H9 (cell line): Measurements from ENCODE around the gene PLAAT3. TPM values are rescaled to one million over a fixed set of nuclear protein-coding genes. Genes with fewer than 3 reads are reported as not detected.
A peak's percentile ranks its signal among the peaks of the same experiment; 100 is the strongest.

Experiments used
- DNase-seq: peaks from one replicate; pipeline ENCODE4 v3.0.0-alpha.2; 2017
- H2AFZ ChIP-seq: one replicate; pipeline ENCODE4 v1.6.1; 2013; ENCODE audit warnings: mild to moderate bottlenecking, low read length, control low read depth, moderate library complexity
- H2AK5ac ChIP-seq: 2 replicates; pipeline ENCODE4 v1.6.1; 2013; ENCODE audit warnings: low read length, control low read depth, mixed read lengths; ENCODE audit not compliant: insufficient read length
- H2BK120ac ChIP-seq: one replicate; pipeline ENCODE4 v1.6.1; 2013; ENCODE audit warnings: low read depth, mild to moderate bottlenecking, low read length, control low read depth, inconsistent platforms; ENCODE audit not compliant: poor library complexity, severe bottlenecking
- H2BK12ac ChIP-seq: 2 replicates; pipeline ENCODE4 v1.6.1; 2013; ENCODE audit warnings: low read length, control low read depth, mixed read lengths, low read depth; ENCODE audit not compliant: insufficient read length
- H2BK15ac ChIP-seq: 2 replicates; pipeline ENCODE4 v1.6.1; 2013; ENCODE audit warnings: low read depth, low read length, control low read depth
- H2BK20ac ChIP-seq: one replicate; pipeline ENCODE4 v1.6.1; 2013; ENCODE audit warnings: low read depth, mild to moderate bottlenecking, low read length, control low read depth, inconsistent platforms; ENCODE audit not compliant: poor library complexity, severe bottlenecking
- H2BK5ac ChIP-seq: 2 replicates; pipeline ENCODE4 v1.6.1; 2013; ENCODE audit warnings: low read length, control low read depth, mixed read lengths; ENCODE audit not compliant: insufficient read length
- H3K14ac ChIP-seq: 2 replicates; pipeline ENCODE4 v1.6.1; 2013; ENCODE audit warnings: low read length, control low read depth; ENCODE audit not compliant: insufficient read depth
- H3K18ac ChIP-seq: 2 replicates; pipeline ENCODE4 v1.6.1; 2013; ENCODE audit warnings: low read depth, mild to moderate bottlenecking, mixed read lengths, low read length, control low read depth; ENCODE audit not compliant: insufficient read length
- H3K23ac ChIP-seq: 2 replicates; pipeline ENCODE4 v1.6.1; 2013; ENCODE audit warnings: low read length, control low read depth, mixed read lengths, low read depth; ENCODE audit not compliant: insufficient read length
- H3K23me2 ChIP-seq: 2 replicates; pipeline ENCODE4 v1.6.1; 2013; ENCODE audit warnings: low read depth, mild to moderate bottlenecking, mixed read lengths, low read length, control low read depth; ENCODE audit not compliant: insufficient read length, poor library complexity, severe bottlenecking
- H3K27ac ChIP-seq: 2 replicates; pipeline ENCODE4 v1.5.1; 2013; ENCODE audit warnings: low read length, control low read depth, mixed read lengths, low read depth; ENCODE audit not compliant: insufficient read length
- H3K27me3 ChIP-seq: 2 replicates; pipeline ENCODE4 v1.6.1; 2013; ENCODE audit warnings: low read length, control low read depth, inconsistent platforms; ENCODE audit not compliant: insufficient read depth
- H3K4ac ChIP-seq: 2 replicates; pipeline ENCODE4 v1.6.1; 2013; ENCODE audit warnings: low read depth, mild to moderate bottlenecking, control low read depth, inconsistent platforms, low read length, moderate library complexity
- H3K4me1 ChIP-seq: 2 replicates; pipeline ENCODE4 v1.6.1; 2013; ENCODE audit warnings: low read length, control low read depth, inconsistent platforms; ENCODE audit not compliant: insufficient read depth
- H3K4me2 ChIP-seq: 2 replicates; pipeline ENCODE4 v1.6.1; 2013; ENCODE audit warnings: low read length, control low read depth, mixed read lengths; ENCODE audit not compliant: insufficient read length, insufficient read depth
- H3K56ac ChIP-seq: 2 replicates; pipeline ENCODE4 v1.6.1; 2013; ENCODE audit warnings: low read depth, mild to moderate bottlenecking, mixed read lengths, low read length, control low read depth; ENCODE audit not compliant: insufficient read length
- H3K79me1 ChIP-seq: 2 replicates; pipeline ENCODE4 v1.6.1; 2013; ENCODE audit warnings: low read depth, mild to moderate bottlenecking, moderate library complexity, low read length, control low read depth, inconsistent platforms; ENCODE audit not compliant: insufficient read depth, poor library complexity, severe bottlenecking
- H3K79me2 ChIP-seq: 2 replicates; pipeline ENCODE4 v1.6.1; 2013; ENCODE audit warnings: low read length, control low read depth, inconsistent platforms; ENCODE audit not compliant: insufficient read depth
- H3K9ac ChIP-seq: 2 replicates; pipeline ENCODE4 v1.6.1; 2013; ENCODE audit warnings: low read length, control low read depth, mixed read lengths; ENCODE audit not compliant: insufficient read length; ENCODE audit errors: extremely low read depth
- H3K9me3 ChIP-seq: one replicate; pipeline ENCODE4 v1.6.1; 2013; ENCODE audit warnings: low read depth, low read length, inconsistent platforms; ENCODE audit not compliant: control insufficient read depth
- H3T11ph ChIP-seq: one replicate; pipeline ENCODE4 v1.6.1; 2013; ENCODE audit warnings: mild to moderate bottlenecking, low read length, control low read depth, inconsistent platforms
- H4K20me1 ChIP-seq: one replicate; pipeline ENCODE4 v1.6.1; 2013; ENCODE audit not compliant: control insufficient read depth, insufficient read length, insufficient read depth
- H4K5ac ChIP-seq: 2 replicates; pipeline ENCODE4 v1.6.1; 2013; ENCODE audit warnings: low read depth, mild to moderate bottlenecking, mixed read lengths, low read length, control low read depth; ENCODE audit not compliant: insufficient read length
- H4K8ac ChIP-seq: replicated peaks from 2 replicates; pipeline ENCODE4 v1.6.1; 2013; ENCODE audit warnings: low read length, control low read depth, mixed read lengths, low read depth; ENCODE audit not compliant: insufficient read length
- H4K91ac ChIP-seq: 2 replicates; pipeline ENCODE4 v1.6.1; 2013; ENCODE audit warnings: low read depth, mild to moderate bottlenecking, moderate library complexity, mixed read lengths, low read length, control low read depth; ENCODE audit not compliant: insufficient read length
- H3K27ac Mint-ChIP-seq, 3 experiments: 2 replicates in 2 of 3; 3 replicates in 1 of 3; pipeline ENCODE4 v1.8.0; 2020 to 2021; ENCODE audit warnings: mixed read lengths in 3 of 3, mild to moderate bottlenecking in 1 of 3, moderate library complexity in 1 of 3
- H3K27me3 Mint-ChIP-seq: 2 replicates; pipeline ENCODE4 v1.8.0; 2021; ENCODE audit warnings: low read depth, mild to moderate bottlenecking, moderate library complexity, mixed read lengths
- H3K36me3 Mint-ChIP-seq, 3 experiments: 2 replicates in 2 of 3; 3 replicates in 1 of 3; pipeline ENCODE4 v1.8.0; 2020 to 2021; ENCODE audit warnings: low read depth in 3 of 3, mixed read lengths in 3 of 3; ENCODE audit not compliant: insufficient read depth in 1 of 3
- H3K4me1 Mint-ChIP-seq, 2 experiments: 2 replicates each; pipeline ENCODE4 v1.8.0; 2020; ENCODE audit warnings: mixed read lengths in 2 of 2
- H3K4me3 Mint-ChIP-seq, 2 experiments: 2 replicates in 1 of 2; 3 replicates in 1 of 2; pipeline ENCODE4 v1.8.0; 2020 to 2021; ENCODE audit warnings: mild to moderate bottlenecking in 2 of 2, mixed read lengths in 2 of 2, moderate library complexity in 1 of 2
- H3K9me3 Mint-ChIP-seq, 2 experiments: 2 replicates in 1 of 2; 3 replicates in 1 of 2; pipeline ENCODE4 v1.8.0; 2020; ENCODE audit warnings: mild to moderate bottlenecking in 2 of 2, mixed read lengths in 2 of 2, moderate library complexity in 1 of 2
- CTCF ChIP-seq: fragments of 200-600 bp; sonication (generic); conservative IDR thresholded peaks from 3 replicates; pipeline ENCODE4 v1.8.0; 2021; ENCODE audit warnings: antibody characterized with exemption, mild to moderate bottlenecking
- WGBS: extraction: QIAGEN DNeasy Blood & Tissue Kit; methylation state at CpG from one replicate; pipeline ENCODE4 v1.1.7; 2013; ENCODE audit warnings: missing lambda C conversion rate, low lambda C conversion rate, mixed read lengths; ENCODE audit not compliant: insufficient read length; ENCODE audit errors: extremely low coverage; 5-methylcytosine and 5-hydroxymethylcytosine counted together
- total RNA-seq: library from RNA; stranded (reverse); gene quantifications from 2 replicates; pipeline ENCODE4 v1.2.1, GENCODE V29; 2021

PLAAT3 gene
- total RNA-seq, 1 experiment from 2014 or later: 188 TPM

GRCh38 chr11:63532799-63533475 lies 81.3 kb downstream of the PLAAT3 start:
- H3K14ac ChIP-seq: 0 out of 2 replicates have a peak overlapping the region, but pooled peaks have one; percentile 2
- no peak overlapping the region for H3T11ph ChIP-seq
- no peak overlapping the region for H3K4me2 ChIP-seq
- H2BK20ac ChIP-seq: no peak overlapping the region
- H2AFZ ChIP-seq: no peak overlapping the region
- H3K23me2 ChIP-seq: no peaks in the 10 kb centered on the region
- H2BK15ac ChIP-seq: no peak overlapping the region
- no peak overlapping the region for H2BK5ac ChIP-seq
- no peaks in the 10 kb centered on the region for H4K20me1 ChIP-seq
- H3K56ac ChIP-seq: no peak overlapping the region
- H3K27ac Mint-ChIP-seq: peak overlapping the region; percentile 60 to 70 (median 66); a peak in 4 of 7 replicates
- H3K27me3 Mint-ChIP-seq: no peaks in the 10 kb centered on the region; the same call in 1 of the 2 replicates
- no peak overlapping the region for H4K91ac ChIP-seq
- H3K9me3 Mint-ChIP-seq: peaks cover 7 to 11% of the 10 kb centered on the region in 2 experiments
- DNase-seq: peak; percentile 49
- no peak overlapping the region for H3K23ac ChIP-seq
- H4K5ac ChIP-seq: no peak overlapping the region
- no peak overlapping the region for H3K9ac ChIP-seq
- peaks cover 0 to 6% (median 0%) of the 10 kb centered on the region in 3 experiments; a peak in 3 of 7 replicates for H3K36me3 Mint-ChIP-seq
- no peak overlapping the region for H3K27ac ChIP-seq
- TF ChIP-seq CTCF: no peak
- no peaks in the 10 kb centered on the region for H3K79me1 ChIP-seq
- H3K27me3 ChIP-seq: no peaks in the 10 kb centered on the region
- H3K18ac ChIP-seq: no peak overlapping the region
- H2BK12ac ChIP-seq: peak overlapping the region; percentile 5
- H2AK5ac ChIP-seq: peak overlapping the region; percentile 36
- no peaks in the 10 kb centered on the region for H3K79me2 ChIP-seq
- H2BK120ac ChIP-seq: no peak overlapping the region
- peaks cover 66 to 70% of the 10 kb centered on the region in 2 experiments for H3K4me1 Mint-ChIP-seq
- H4K8ac ChIP-seq: no peak overlapping the region
- H3K4ac ChIP-seq: no peak overlapping the region
- peak overlapping the region; percentile 26 to 36; a peak in 4 of 5 replicates for H3K4me3 Mint-ChIP-seq
- no CpG with 5 or more reads among the region's 4 CpGs for WGBS
- no peaks in the 10 kb centered on the region for H3K9me3 ChIP-seq
- peaks cover 15% of the 10 kb centered on the region; the same call in 1 of the 2 replicates for H3K4me1 ChIP-seq
